OCI-LY3 (cell line): ENCODE results near the gene POLR2H.

Experiments used
- EZH2phosphoT487 ChIP-seq: fragments of 200-600 bp; shearing (Covaris generic); IDR thresholded peaks from 2 replicates; pipeline ENCODE4 v1.6.1; 2018; ENCODE audit warnings: antibody characterized with exemption, mixed run types, low read depth
- TF ChIP-seq, protein P1 (sequence below): fragments of 200-600, 300-600 bp; sonication (generic); IDR thresholded peaks from 2 replicates; pipeline ENCODE4 v1.5.1; 2014; ENCODE audit warnings: antibody characterized with exemption, low read length, low read depth

DNA sequence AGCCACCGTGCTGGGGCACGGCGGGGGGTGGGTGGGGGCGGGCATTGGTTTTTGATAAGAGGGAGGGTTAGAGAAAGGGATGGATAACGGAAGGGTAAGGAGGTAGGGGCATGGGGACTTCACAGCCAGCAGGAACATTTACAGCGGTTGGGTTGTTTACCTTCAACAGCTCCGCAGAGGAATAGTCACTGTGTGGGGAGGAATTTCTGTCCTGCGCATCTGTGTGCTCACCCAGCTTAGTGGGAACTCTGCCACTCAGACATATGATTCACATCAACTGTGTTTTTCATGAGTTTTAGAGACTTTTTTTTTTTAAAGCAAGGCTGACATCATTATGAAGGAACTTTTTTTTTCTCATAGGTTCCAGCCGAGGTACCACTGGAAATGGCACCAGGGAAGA, 37.9 kb downstream of the POLR2H start:
- TF ChIP-seq, protein P1, sequence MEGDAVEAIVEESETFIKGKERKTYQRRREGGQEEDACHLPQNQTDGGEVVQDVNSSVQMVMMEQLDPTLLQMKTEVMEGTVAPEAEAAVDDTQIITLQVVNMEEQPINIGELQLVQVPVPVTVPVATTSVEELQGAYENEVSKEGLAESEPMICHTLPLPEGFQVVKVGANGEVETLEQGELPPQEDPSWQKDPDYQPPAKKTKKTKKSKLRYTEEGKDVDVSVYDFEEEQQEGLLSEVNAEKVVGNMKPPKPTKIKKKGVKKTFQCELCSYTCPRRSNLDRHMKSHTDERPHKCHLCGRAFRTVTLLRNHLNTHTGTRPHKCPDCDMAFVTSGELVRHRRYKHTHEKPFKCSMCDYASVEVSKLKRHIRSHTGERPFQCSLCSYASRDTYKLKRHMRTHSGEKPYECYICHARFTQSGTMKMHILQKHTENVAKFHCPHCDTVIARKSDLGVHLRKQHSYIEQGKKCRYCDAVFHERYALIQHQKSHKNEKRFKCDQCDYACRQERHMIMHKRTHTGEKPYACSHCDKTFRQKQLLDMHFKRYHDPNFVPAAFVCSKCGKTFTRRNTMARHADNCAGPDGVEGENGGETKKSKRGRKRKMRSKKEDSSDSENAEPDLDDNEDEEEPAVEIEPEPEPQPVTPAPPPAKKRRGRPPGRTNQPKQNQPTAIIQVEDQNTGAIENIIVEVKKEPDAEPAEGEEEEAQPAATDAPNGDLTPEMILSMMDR, result no peak
- TF ChIP-seq EZH2phosphoT487, result no peak
